K562 (cell line): Measurements from ENCODE around the gene APBA2. TPM values are rescaled to one million over a fixed set of nuclear protein-coding genes. Genes with fewer than 3 reads are reported as not detected.

Experiments used
- ARID2 ChIP-seq: fragments of 450-650 bp; IDR thresholded peaks from 2 replicates; pipeline ENCODE4 v1.6.1; 2017; ENCODE audit warnings: antibody characterized with exemption, mild to moderate bottlenecking
- CBX3 ChIP-seq, 2 experiments: IDR thresholded peaks; 1 replicate in 1 of 2; 2 replicates in 1 of 2; pipeline ENCODE4 v1.6.1; 2012; ENCODE audit warnings: inconsistent platforms in 2 of 2, low read length in 2 of 2, borderline replicate concordance in 1 of 2, control low read depth in 1 of 2
- LCOR ChIP-seq: sonication (generic); formaldehyde crosslinking; IDR thresholded peaks from 2 replicates; pipeline ENCODE4 v1.8.0; 2022; ENCODE audit warnings: mild to moderate bottlenecking, missing genetic modification reagents
- MYNN ChIP-seq, 2 experiments: sonication (generic); formaldehyde crosslinking in 1 of 2; IDR thresholded peaks; 2 replicates each; pipeline versions ENCODE4 v1.5.0 to v1.6.1; 2016 to 2020; ENCODE audit warnings: antibody characterized with exemption in 1 of 2, missing genetic modification reagents in 1 of 2
- PTRF ChIP-seq: fragments of 450-650 bp; IDR thresholded peaks from 2 replicates; pipeline ENCODE4 v1.6.1; 2016; ENCODE audit warnings: mild to moderate bottlenecking, missing genetic modification characterization, missing compliant biosample characterization
- TAF1 ChIP-seq: IDR thresholded peaks from 2 replicates; pipeline ENCODE4 v1.6.1; 2011; ENCODE audit warnings: mild to moderate bottlenecking, low read length, moderate library complexity; ENCODE audit not compliant: insufficient read depth, control insufficient read depth, severe bottlenecking; ENCODE audit errors: extremely low read depth
- ZFP1 ChIP-seq: fragments of 450-650 bp; formaldehyde crosslinking; IDR thresholded peaks from 2 replicates; pipeline ENCODE4 v1.4.0; 2020; ENCODE audit warnings: mild to moderate bottlenecking, mixed read lengths
- polyA plus RNA-seq, 8 experiments: library from polyadenylated mRNA; depleted of rRNA in 4 of 8; stranded (reverse) in 5 of 8; unstranded in 3 of 8; fragments of >200 nt; fragmentation: Nextera tagmentation in 2 of 8; fragmentation: Illumina TruSeq in 1 of 8; extraction: Ambion mirVana in 2 of 8; extraction: Trizol in 1 of 8; gene quantifications; 2 replicates each; pipeline versions ENCODE4 v1.2.1 to v1.2.3, GENCODE V29; 2011 to 2014; ENCODE audit warnings: inconsistent platforms in 1 of 8, missing spikeins in 1 of 8
- total RNA-seq, 7 experiments: library from RNA; depleted of rRNA in 6 of 7; stranded (reverse); fragments of >200 nt in 6 of 7; fragmentation: Illumina TruSeq in 2 of 7; extraction: Trizol in 2 of 7; gene quantifications; 2 replicates each; pipeline versions ENCODE4 v1.2.1 to v1.2.3, GENCODE V29; 2011 to 2021; ENCODE audit warnings: low replicate concordance in 1 of 7
- TF ChIP-seq, protein P1 (sequence below): sonication (generic); formaldehyde crosslinking; IDR thresholded peaks from 2 replicates; pipeline ENCODE4 v1.8.0; 2022; ENCODE audit warnings: missing genetic modification reagents, mild to moderate bottlenecking, borderline replicate concordance
- TF ChIP-seq, protein P2 (sequence below): fragments of 250-450 bp; sonication (Bioruptor Pico); IDR thresholded peaks from 2 replicates; pipeline ENCODE4 v1.6.1; 2021; ENCODE audit warnings: mild to moderate bottlenecking
- TF ChIP-seq, protein P3 (sequence below): fragments of 450-650 bp; formaldehyde crosslinking; IDR thresholded peaks from 2 replicates; pipeline ENCODE4 v1.4.0; 2020; ENCODE audit warnings: mild to moderate bottlenecking
- TF ChIP-seq, protein P4 (sequence below), 2 experiments: fragments of 450-650 bp; IDR thresholded peaks; 2 replicates each; pipeline ENCODE4 v1.6.1; 2016; ENCODE audit warnings: mild to moderate bottlenecking in 2 of 2, borderline replicate concordance in 1 of 2, low read depth in 1 of 2, moderate library complexity in 1 of 2

The APBA2 gene
- total and polyA plus RNA-seq, 9 of the 15 experiments (the other 6 are each of a cell fraction or from before 2014, with no cell fraction given) = 0.24 to 40.9 (median 25.2) TPM

DNA sequence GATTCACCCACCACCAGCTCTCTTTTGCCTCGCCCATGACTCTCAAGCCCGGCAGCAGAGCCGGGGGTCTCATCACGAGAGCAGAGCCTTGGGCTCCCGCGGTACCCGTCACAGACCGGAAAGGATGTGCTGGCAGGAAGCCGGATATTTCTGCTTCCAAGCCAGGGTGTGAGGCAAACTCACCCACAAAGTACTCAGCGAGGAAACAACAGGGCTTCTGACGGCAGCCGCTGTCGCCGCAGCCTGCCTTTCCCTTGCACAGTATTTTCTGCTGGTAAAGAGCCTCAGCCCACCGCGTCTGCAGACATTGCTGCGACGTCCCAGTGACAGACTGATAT is 263.9 kb downstream of the APBA2 start (continued):
- TF ChIP-seq, protein P1, sequence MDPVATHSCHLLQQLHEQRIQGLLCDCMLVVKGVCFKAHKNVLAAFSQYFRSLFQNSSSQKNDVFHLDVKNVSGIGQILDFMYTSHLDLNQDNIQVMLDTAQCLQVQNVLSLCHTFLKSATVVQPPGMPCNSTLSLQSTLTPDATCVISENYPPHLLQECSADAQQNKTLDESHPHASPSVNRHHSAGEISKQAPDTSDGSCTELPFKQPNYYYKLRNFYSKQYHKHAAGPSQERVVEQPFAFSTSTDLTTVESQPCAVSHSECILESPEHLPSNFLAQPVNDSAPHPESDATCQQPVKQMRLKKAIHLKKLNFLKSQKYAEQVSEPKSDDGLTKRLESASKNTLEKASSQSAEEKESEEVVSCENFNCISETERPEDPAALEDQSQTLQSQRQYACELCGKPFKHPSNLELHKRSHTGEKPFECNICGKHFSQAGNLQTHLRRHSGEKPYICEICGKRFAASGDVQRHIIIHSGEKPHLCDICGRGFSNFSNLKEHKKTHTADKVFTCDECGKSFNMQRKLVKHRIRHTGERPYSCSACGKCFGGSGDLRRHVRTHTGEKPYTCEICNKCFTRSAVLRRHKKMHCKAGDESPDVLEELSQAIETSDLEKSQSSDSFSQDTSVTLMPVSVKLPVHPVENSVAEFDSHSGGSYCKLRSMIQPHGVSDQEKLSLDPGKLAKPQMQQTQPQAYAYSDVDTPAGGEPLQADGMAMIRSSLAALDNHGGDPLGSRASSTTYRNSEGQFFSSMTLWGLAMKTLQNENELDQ = no peak
- TF ChIP-seq TAF1 = no peak
- no peak for TF ChIP-seq ZFP1 (CRISPR knock-in tag)
- TF ChIP-seq, protein P2, sequence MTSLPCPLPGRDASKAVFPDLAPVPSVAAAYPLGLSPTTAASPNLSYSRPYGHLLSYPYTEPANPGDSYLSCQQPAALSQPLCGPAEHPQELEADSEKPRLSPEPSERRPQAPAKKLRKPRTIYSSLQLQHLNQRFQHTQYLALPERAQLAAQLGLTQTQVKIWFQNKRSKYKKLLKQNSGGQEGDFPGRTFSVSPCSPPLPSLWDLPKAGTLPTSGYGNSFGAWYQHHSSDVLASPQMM (CRISPR knock-in tag) = no peak
- no peak for TF ChIP-seq MYNN (IDR thresholded peaks at IDR 0.05)
- TF ChIP-seq MYNN (CRISPR knock-in tag; IDR thresholded peaks at IDR 0.05) = no peak
- no peak for TF ChIP-seq LCOR (CRISPR knock-in tag)
- TF ChIP-seq ARID2 = no peak
- TF ChIP-seq CBX3 (IDR thresholded peaks at IDR 0.05; ENCODE audit: borderline replicate concordance in 1 of 2, low read length in 2 of 2) = no peak
- TF ChIP-seq PTRF (tag) = no peak
- TF ChIP-seq, protein P3, sequence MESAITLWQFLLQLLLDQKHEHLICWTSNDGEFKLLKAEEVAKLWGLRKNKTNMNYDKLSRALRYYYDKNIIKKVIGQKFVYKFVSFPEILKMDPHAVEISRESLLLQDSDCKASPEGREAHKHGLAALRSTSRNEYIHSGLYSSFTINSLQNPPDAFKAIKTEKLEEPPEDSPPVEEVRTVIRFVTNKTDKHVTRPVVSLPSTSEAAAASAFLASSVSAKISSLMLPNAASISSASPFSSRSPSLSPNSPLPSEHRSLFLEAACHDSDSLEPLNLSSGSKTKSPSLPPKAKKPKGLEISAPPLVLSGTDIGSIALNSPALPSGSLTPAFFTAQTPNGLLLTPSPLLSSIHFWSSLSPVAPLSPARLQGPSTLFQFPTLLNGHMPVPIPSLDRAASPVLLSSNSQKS (CRISPR knock-in tag) = no peak
- TF ChIP-seq, protein P4, sequence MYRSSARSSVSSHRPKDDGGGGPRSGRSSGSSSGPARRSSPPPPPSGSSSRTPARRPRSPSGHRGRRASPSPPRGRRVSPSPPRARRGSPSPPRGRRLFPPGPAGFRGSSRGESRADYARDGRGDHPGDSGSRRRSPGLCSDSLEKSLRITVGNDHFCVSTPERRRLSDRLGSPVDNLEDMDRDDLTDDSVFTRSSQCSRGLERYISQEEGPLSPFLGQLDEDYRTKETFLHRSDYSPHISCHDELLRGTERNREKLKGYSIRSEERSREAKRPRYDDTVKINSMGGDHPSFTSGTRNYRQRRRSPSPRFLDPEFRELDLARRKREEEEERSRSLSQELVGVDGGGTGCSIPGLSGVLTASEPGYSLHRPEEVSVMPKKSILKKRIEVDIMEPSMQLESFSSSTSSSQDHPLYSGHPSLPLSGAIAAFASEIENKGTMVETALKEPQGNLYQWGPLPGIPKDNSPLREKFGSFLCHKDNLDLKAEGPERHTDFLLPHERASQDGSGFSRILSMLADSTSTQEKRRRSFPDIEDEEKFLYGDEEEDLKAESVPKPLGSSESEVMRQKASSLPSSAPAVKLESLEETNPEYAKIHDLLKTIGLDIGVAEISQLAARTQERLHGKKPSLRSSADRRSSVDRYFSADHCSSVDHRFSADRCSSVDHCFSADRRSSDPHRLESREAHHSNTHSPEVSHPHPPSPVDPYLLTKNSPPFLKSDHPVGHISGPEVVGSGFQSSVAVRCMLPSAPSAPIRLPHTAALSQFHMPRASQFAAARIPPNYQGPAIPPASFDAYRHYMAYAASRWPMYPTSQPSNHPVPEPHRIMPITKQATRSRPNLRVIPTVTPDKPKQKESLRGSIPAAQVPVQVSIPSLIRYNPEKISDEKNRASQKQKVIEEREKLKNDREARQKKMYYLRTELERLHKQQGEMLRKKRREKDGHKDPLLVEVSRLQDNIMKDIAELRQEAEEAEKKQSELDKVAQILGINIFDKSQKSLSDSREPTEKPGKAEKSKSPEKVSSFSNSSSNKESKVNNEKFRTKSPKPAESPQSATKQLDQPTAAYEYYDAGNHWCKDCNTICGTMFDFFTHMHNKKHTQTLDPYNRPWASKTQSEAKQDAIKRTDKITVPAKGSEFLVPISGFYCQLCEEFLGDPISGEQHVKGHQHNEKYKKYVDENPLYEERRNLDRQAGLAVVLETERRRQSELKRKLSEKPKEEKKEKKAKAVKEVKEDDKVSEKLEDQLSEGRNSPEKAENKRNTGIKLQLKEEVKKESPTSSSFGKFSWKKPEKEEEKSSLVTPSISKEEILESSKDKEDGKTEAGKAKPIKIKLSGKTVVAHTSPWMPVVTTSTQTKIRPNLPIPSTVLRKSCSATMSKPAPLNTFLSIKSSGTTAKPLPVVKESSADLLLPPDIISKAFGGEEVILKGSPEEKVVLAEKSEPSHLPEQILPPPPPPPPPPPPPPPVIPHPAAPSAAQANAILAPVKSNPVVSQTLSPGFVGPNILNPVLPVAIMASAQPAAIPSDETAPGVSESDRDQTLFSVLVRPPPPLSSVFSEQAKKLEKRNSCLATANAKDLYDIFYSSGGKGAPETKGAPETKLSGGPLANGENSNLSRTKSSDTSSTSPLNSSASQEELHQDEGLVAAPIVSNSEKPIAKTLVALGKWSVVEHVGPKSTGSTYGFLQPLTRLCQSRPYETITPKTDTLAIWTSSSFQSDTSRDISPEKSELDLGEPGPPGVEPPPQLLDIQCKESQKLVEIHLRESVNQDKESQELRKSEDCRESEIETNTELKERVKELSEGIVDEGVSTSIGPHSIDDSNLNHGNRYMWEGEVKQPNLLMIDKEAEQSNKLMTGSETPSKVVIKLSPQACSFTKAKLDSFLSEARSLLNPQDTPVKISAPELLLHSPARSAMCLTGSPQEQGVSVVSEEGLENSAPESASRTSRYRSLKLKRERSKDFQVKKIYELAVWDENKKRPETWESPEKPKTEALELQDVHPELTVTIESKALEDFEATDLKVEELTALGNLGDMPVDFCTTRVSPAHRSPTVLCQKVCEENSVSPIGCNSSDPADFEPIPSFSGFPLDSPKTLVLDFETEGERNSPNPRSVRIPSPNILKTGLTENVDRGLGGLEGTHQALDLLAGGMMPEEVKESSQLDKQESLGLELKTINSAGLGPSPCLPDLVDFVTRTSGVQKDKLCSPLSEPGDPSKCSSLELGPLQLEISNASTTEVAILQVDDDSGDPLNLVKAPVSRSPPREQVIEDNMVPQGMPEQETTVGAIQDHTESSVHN (IDR thresholded peaks at IDR 0.05; ENCODE audit: borderline replicate concordance in 1 of 2, low read depth in 1 of 2) = no peak
